HL-60 (cell line): ENCODE data around the gene KHDC3L.
"Not testable (repeated sequence)": the region's sequence is repeated elsewhere in the genome, so short reads cannot be mapped to it uniquely, and the experiment has no call there.

Source experiments
- GABPA ChIP-seq: IDR thresholded peaks from 2 replicates; pipeline ENCODE4 v1.6.1; 2012; ENCODE audit warnings: low read depth
- TF ChIP-seq, protein P1 (sequence below): IDR thresholded peaks from one replicate; pipeline ENCODE4 v1.5.1; 2011; ENCODE audit warnings: low read length, control low read depth, inconsistent platforms; ENCODE audit not compliant: insufficient read depth

DNA sequence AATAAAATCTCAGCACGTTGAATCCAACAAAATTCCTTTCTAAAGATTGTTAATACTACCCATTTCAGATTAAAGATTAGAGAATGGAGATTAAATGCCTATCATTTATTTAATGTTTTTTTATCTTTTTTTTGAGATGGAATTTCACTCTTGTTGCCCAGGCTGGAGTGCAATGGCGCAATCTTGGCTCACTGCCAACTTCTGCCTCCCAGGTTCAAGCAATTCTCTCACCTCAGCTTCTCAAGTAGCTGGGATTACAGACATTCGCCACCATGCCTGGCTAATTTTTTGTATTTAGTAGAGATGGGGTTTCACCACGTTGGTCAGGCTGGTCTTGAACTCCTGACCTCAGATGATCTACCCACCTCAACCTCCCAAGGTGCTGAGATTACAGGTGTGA, 29.7 kb downstream of the KHDC3L start:
- TF ChIP-seq, protein P1, sequence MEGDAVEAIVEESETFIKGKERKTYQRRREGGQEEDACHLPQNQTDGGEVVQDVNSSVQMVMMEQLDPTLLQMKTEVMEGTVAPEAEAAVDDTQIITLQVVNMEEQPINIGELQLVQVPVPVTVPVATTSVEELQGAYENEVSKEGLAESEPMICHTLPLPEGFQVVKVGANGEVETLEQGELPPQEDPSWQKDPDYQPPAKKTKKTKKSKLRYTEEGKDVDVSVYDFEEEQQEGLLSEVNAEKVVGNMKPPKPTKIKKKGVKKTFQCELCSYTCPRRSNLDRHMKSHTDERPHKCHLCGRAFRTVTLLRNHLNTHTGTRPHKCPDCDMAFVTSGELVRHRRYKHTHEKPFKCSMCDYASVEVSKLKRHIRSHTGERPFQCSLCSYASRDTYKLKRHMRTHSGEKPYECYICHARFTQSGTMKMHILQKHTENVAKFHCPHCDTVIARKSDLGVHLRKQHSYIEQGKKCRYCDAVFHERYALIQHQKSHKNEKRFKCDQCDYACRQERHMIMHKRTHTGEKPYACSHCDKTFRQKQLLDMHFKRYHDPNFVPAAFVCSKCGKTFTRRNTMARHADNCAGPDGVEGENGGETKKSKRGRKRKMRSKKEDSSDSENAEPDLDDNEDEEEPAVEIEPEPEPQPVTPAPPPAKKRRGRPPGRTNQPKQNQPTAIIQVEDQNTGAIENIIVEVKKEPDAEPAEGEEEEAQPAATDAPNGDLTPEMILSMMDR: not testable (repeated sequence)
- TF ChIP-seq GABPA: not testable (repeated sequence)
